Right forelimb (tissue), 1 donor: ENCODE results near the gene SPHK2.
"Not testable (repeated sequence)": the region's sequence is repeated elsewhere in the genome, so short reads cannot be mapped to it uniquely, and the experiment has no call there.

ENCODE experiments used
- DNase-seq: peaks from one replicate; pipeline ENCODE4 v3.0.0-alpha.2; 2018

SPHK2 gene

GRCh38 chr19:48661711-48662090, 42.4 kb downstream of the SPHK2 start:
- DNase-seq, result no peak

- no peak for DNase-seq
Observed at GRCh38 chr19:48663667-48664066, 44.4 kb downstream of the SPHK2 start.

GRCh38 chr19:48664476-48664875, 45.2 kb downstream of the SPHK2 start:
- DNase-seq, result no peak

GRCh38 chr19:48665786-48666185, 46.5 kb downstream of the SPHK2 start:
- no peak for DNase-seq

GRCh38 chr19:48668332-48668731, 49.0 kb downstream of the SPHK2 start:
- DNase-seq, result no peak

GRCh38 chr19:48668761-48669160, 49.5 kb downstream of the SPHK2 start:
- no peak for DNase-seq

- DNase-seq, result no peak
Observed at GRCh38 chr19:48669903-48670668, 50.8 kb downstream of the SPHK2 start.

- no peak for DNase-seq
Observed at GRCh38 chr19:48670699-48671445, 51.6 kb downstream of the SPHK2 start.

- DNase-seq, result no peak
Observed at GRCh38 chr19:48671446-48671995, 52.2 kb downstream of the SPHK2 start.

- DNase-seq, result no peak
Observed at GRCh38 chr19:48672994-48673393, 53.7 kb downstream of the SPHK2 start, which contains the start of gene NTN5. Gene NTN5, minus strand, starts transcription at chr19:48673017. Its CDS starts 2,031 bp downstream, at chr19:48670986.

- no peak for DNase-seq
Observed at GRCh38 chr19:48673436-48674100, 54.3 kb downstream of the SPHK2 start.

GRCh38 chr19:48674216-48674809, 55.0 kb downstream of the SPHK2 start:
- no peak for DNase-seq

- peak; percentile 89 for DNase-seq
Observed at GRCh38 chr19:48674921-48675824, 55.9 kb downstream of the SPHK2 start.

- no peak for DNase-seq
Observed at GRCh38 chr19:48676487-48676886, 57.2 kb downstream of the SPHK2 start.

GRCh38 chr19:48676887-48677286, 57.6 kb downstream of the SPHK2 start:
- no peak for DNase-seq

GRCh38 chr19:48678201-48678600, 58.9 kb downstream of the SPHK2 start:
- no peak for DNase-seq

- DNase-seq, result not testable (repeated sequence)
Observed at GRCh38 chr19:48680006-48680405, 60.7 kb downstream of the SPHK2 start.
